ENCODE results near the gene HINT2. TPM values are rescaled to one million over a fixed set of nuclear protein-coding genes. Genes with fewer than 3 reads are reported as not detected.

The HINT2 gene
- total RNA-seq, 2 experiments from 2014 or later, result 53.4 to 62.7 TPM

DNA sequence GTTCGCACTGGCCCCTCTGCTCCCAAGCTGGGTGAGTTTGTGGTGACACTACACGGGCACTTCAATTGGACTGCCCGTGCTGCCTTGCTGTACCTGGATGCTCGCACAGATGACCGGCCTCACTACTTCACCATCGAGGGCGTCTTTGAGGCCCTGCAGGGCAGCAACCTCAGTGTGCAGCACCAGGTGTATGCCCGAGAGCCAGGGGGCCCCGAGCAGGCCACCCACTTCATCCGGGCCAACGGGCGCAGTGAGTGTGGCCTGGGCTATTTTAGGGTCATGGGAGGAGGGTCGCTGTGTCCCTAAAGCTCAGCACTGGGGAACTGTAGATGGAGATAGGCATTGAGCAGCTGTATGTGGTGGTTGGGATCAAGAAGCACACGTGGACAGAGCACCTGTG is 22.0 kb downstream of the HINT2 start:
- no peak for TF ChIP-seq CTCF (IDR thresholded peaks at IDR 0.05)
- ChIA-PET POLR2A (no interaction called here), CTCF (interaction anchor here (0.7 to 1.5 kb wide), 4 partner anchors 10 to 86 kb away, joined by 3 to 5 read pairs (median 4); no protein-coding TSS in a partner anchor)
- no peaks in the 10 kb centered on the region for H3K27me3 Mint-ChIP-seq
- DNase-seq, result no peak
- no peak overlapping the region for H3K27ac Mint-ChIP-seq
- H3K36me3 Mint-ChIP-seq (ENCODE audit: low read depth), result peaks cover 3% of the 10 kb centered on the region
- intact Hi-C loops (cut with micrococcal nuclease), result no loop called here
- H3K9me3 Mint-ChIP-seq, result no peaks in the 10 kb centered on the region
- no peak overlapping the region for H3K4me3 Mint-ChIP-seq
- no peak for ATAC-seq
- peaks cover 10% of the 10 kb centered on the region for H3K4me1 Mint-ChIP-seq (ENCODE audit: low read depth)

- POLR2A ChIA-PET, result no interaction called here
- DNase-seq (no peak), ATAC-seq (no peak)
- Mint-ChIP-seq H3K36me3 (ENCODE audit: low read depth) (peaks cover 8% of the 10 kb centered on the region), H3K4me1 (ENCODE audit: low read depth) (peaks cover 11% of the 10 kb centered on the region), H3K9me3 (no peaks in the 10 kb centered on the region), H3K27ac (no peak overlapping the region), H3K4me3 (no peak overlapping the region), H3K27me3 (no peaks in the 10 kb centered on the region)
- intact Hi-C loops (cut with micrococcal nuclease), result no loop called here
- TF ChIP-seq CTCF (IDR thresholded peaks at IDR 0.05), result no peak
- CTCF ChIA-PET, result interaction anchor here (0.7 to 4.8 kb wide), 6 partner anchors 9 to 90 kb away, joined by 3 to 34 read pairs (median 4); no protein-coding TSS in a partner anchor
Observed at GRCh38 chr9:35792024-35792813, 22.6 kb downstream of the HINT2 start.

DNA sequence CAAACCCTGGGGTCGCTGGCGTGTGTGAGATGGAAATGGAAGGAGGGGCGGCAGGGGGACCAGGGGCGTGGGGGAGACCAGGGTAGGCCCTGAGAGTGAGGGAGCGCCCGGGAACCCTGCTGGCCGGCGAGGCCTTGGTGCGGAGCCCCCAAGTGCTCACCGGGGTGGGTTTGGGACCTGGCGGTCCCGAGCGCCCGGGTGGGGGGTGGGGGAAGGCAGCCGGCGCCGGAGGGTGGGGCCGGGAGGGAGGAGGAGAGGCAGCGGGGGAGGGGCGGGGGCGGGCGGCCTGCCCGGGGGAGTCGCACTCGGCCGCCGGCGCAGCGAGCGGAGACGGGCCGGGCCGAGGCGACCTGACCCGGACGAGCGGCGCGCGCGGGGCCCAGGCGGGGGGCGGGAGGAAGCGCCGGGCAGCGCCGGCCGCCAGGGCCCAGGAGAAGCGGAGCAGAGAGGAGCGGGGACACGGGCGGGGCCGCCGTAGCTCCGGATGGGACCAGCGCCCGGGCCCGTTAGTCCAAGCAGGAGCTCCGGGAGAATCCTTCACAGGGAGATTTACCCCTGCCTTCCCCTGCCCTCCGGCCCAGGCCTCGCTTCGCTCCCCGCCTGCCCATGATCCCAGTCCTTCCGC is 23.4 kb downstream of the HINT2 start, which contains the start of gene NPR2:
Gene NPR2 (plus strand): TSS at position 295 of the 625 bp plus-strand sequence. CDS start 818 bp downstream, outside the sequence.
- ChIA-PET CTCF (interaction anchor here (1.4 to 4.8 kb wide), 3 partner anchors 34 to 91 kb away, joined by 4 to 34 read pairs (median 7); no protein-coding TSS in a partner anchor), POLR2A (no interaction called here)
- ATAC-seq (no peak), DNase-seq (no peak)
- Mint-ChIP-seq H3K27ac (no peak within 1 kb of the TSS), H3K27me3 (no peaks in the 10 kb centered on the region), H3K4me1 (ENCODE audit: low read depth) (peaks cover 8% of the 10 kb centered on the region), H3K9me3 (no peaks in the 10 kb centered on the region), H3K36me3 (ENCODE audit: low read depth) (peaks cover 10% of the 10 kb centered on the region), H3K4me3 (no peak within 1 kb of the TSS)
- TF ChIP-seq CTCF (IDR thresholded peaks at IDR 0.05), result no peak
- intact Hi-C loops (cut with micrococcal nuclease), result loop anchor here (2.0 kb wide), 2 partner anchors 35 to 91 kb away; no protein-coding TSS in a partner anchor

- ChIA-PET POLR2A (no interaction called here), CTCF (interaction anchor here (0.6 to 6.4 kb wide), 48 partner anchors 9 to 281 kb away, joined by 3 to 66 read pairs (median 5); partner anchors contain the start of genes ARHGEF39, FAM221B, GBA2 and HINT2)
- peaks cover 17% of the 10 kb centered on the region for H3K36me3 Mint-ChIP-seq (ENCODE audit: low read depth)
- peak; percentile 80 for TF ChIP-seq CTCF (IDR thresholded peaks at IDR 0.05)
- no peaks in the 10 kb centered on the region for H3K9me3 Mint-ChIP-seq
- intact Hi-C loops (cut with micrococcal nuclease), result loop anchor here (2.0 kb wide), 2 partner anchors 36 to 92 kb away; no protein-coding TSS in a partner anchor
- no peaks in the 10 kb centered on the region for H3K27me3 Mint-ChIP-seq
- H3K4me1 Mint-ChIP-seq (ENCODE audit: low read depth), result peaks cover 8% of the 10 kb centered on the region
- ATAC-seq (peak; percentile 94), DNase-seq (peak; percentile 65)
- no peak overlapping the region for H3K4me3 Mint-ChIP-seq
- H3K27ac Mint-ChIP-seq, result no peak overlapping the region
Observed at GRCh38 chr9:35790385-35791296, 24.2 kb downstream of the HINT2 start.
